HCT116 (cell line): ENCODE data around the gene SUDS3. TPM values are rescaled to one million over a fixed set of nuclear protein-coding genes. Genes with fewer than 3 reads are reported as not detected.

Source experiments
- ATAC-seq: fragments of 200-7000 bp; cut with Tn5 transposase; 2 replicates; pipeline ENCODE4 v1.9.1; 2020; ENCODE audit warnings: mild to moderate bottlenecking, moderate library complexity
- BruUV-seq: library from RNA; stranded (reverse); fragments of 400-500 nt; replicated peaks from 2 replicates; lab custom pipeline; 2021; lab: Mats Ljungman, UMichigan
- CTCF ChIA-PET: fragments of 300-600 bp; sonication (Branson Sonifier 250); formaldehyde crosslinking; loops from one replicate; lab custom pipeline; 2021; ENCODE audit warnings: antibody characterized with exemption; lab: Charles Lee
- POLR2A ChIA-PET: fragments of 300-600, 350-600 bp; sonication (Branson Sonifier 250); formaldehyde crosslinking; loops from one replicate; lab custom pipeline; 2021; ENCODE audit warnings: antibody characterized with exemption; lab: Charles Lee
- RAD21 ChIA-PET, 2 experiments: fragments of 300-600 bp; sonication (Branson Sonifier 250); formaldehyde crosslinking; loops; one replicate each; lab custom pipeline; 2023; ENCODE audit warnings: low total read pairs in 2 of 2; ENCODE audit not compliant: uncharacterized antibody in 2 of 2, unreplicated experiment in 2 of 2, low non-redundant PET in 1 of 2; lab: Charles Lee
- DNase-seq: peaks from one replicate; pipeline ENCODE4 v3.0.0-alpha.2; 2010; ENCODE audit warnings: low read depth, low spot score
- H2AFZ ChIP-seq: fragments of 200-600 bp; shearing (Covaris generic), sonication (generic); 2 replicates; pipeline ENCODE4 v1.6.1; 2017; ENCODE audit warnings: low read depth, mixed run types, mixed read lengths, antibody characterized with exemption, low read length; ENCODE audit not compliant: poor library complexity, severe bottlenecking
- H3K27ac ChIP-seq: 2 replicates; pipeline ENCODE4 v1.5.1; 2012; ENCODE audit warnings: low read depth, low read length
- H3K27me3 ChIP-seq: fragments of 200-600 bp; sonication (generic); 2 replicates; pipeline ENCODE4 v1.6.1; 2016; ENCODE audit warnings: mixed run types, low read length, mixed read lengths; ENCODE audit not compliant: insufficient read depth
- H3K36me3 ChIP-seq, 2 experiments: fragments of 200-500 bp in 1 of 2; fragments of 200-600 bp in 1 of 2; sonication (Bioruptor generic) in 1 of 2; sonication (generic) in 1 of 2; 2 replicates each; pipeline versions ENCODE4 v1.5.1 to v1.6.1; 2014 to 2016; ENCODE audit warnings: low read length in 2 of 2, inconsistent platforms in 1 of 2, mixed read lengths in 1 of 2, mixed run types in 1 of 2; ENCODE audit not compliant: insufficient read depth in 2 of 2, control insufficient read depth in 1 of 2
- H3K4me1 ChIP-seq, 2 experiments: fragments of 200-600 bp in 1 of 2; sonication (generic) in 1 of 2; 2 replicates each; pipeline versions ENCODE4 v1.5.1 to v1.6.1; 2012 to 2017; ENCODE audit warnings: low read length in 2 of 2, inconsistent platforms in 1 of 2, mild to moderate bottlenecking in 1 of 2, mixed read lengths in 1 of 2, mixed run types in 1 of 2, moderate library complexity in 1 of 2; ENCODE audit not compliant: insufficient read depth in 2 of 2, control insufficient read depth in 1 of 2
- H3K4me2 ChIP-seq: fragments of 200-600 bp; sonication (generic); 2 replicates; pipeline ENCODE4 v1.6.1; 2017; ENCODE audit warnings: mixed run types, low read length, mixed read lengths
- H3K4me3 ChIP-seq, 2 experiments: fragments of 200-600 bp in 1 of 2; sonication (generic) in 1 of 2; replicated peaks in 1 of 2; 2 replicates each; pipeline ENCODE4 v1.5.1; 2011 to 2016; ENCODE audit warnings: low read length in 2 of 2, control low read depth in 1 of 2, low read depth in 1 of 2, mild to moderate bottlenecking in 1 of 2, mixed read lengths in 1 of 2, mixed run types in 1 of 2
- H3K79me2 ChIP-seq: fragments of 200-600 bp; sonication (generic); 2 replicates; pipeline ENCODE4 v1.6.1; 2017; ENCODE audit warnings: mild to moderate bottlenecking, mixed run types, low read length, moderate library complexity, mixed read lengths; ENCODE audit not compliant: insufficient read depth
- H3K9ac ChIP-seq: fragments of 200-600 bp; sonication (generic); 2 replicates; pipeline ENCODE4 v1.6.1; 2016; ENCODE audit warnings: low read length, mixed read lengths
- H3K9me2 ChIP-seq: fragments of 200-600 bp; sonication (generic), shearing (Covaris generic); 2 replicates; pipeline ENCODE4 v1.6.1; 2017; ENCODE audit warnings: mixed run types, mild to moderate bottlenecking, moderate library complexity; ENCODE audit not compliant: insufficient read depth
- H3K9me3 ChIP-seq, 2 experiments: fragments of 200-500 bp in 1 of 2; fragments of 200-600 bp in 1 of 2; sonication (Bioruptor generic) in 1 of 2; sonication (generic) in 1 of 2; 2 replicates each; pipeline ENCODE4 v1.6.1; 2014 to 2017; ENCODE audit warnings: low read length in 2 of 2, mixed read lengths in 2 of 2, inconsistent platforms in 1 of 2, low read depth in 1 of 2, mild to moderate bottlenecking in 1 of 2, mixed run types in 1 of 2, moderate library complexity in 1 of 2; ENCODE audit not compliant: control insufficient read depth in 1 of 2, insufficient read depth in 1 of 2
- H4K20me1 ChIP-seq: fragments of 200-600 bp; sonication (generic), shearing (Covaris generic); 2 replicates; pipeline ENCODE4 v1.6.1; 2017; ENCODE audit warnings: mixed run types, mild to moderate bottlenecking, moderate library complexity; ENCODE audit not compliant: insufficient read depth
- ELF1 ChIP-seq: IDR thresholded peaks from 2 replicates; pipeline ENCODE4 v1.6.1; 2012; ENCODE audit warnings: low read depth, borderline replicate concordance
- JUND ChIP-seq: IDR thresholded peaks from 2 replicates; pipeline ENCODE4 v1.6.1; 2012
- POLR2A ChIP-seq: IDR thresholded peaks from 2 replicates; pipeline ENCODE4 v1.7.0; 2011; ENCODE audit warnings: borderline replicate concordance; ENCODE audit not compliant: insufficient read depth, insufficient read length; ENCODE audit errors: extremely low read depth
- RAD21 ChIP-seq: IDR thresholded peaks from 2 replicates; pipeline ENCODE4 v1.6.1; 2012; ENCODE audit warnings: low read depth, mild to moderate bottlenecking
- TCF7L2 ChIP-seq: IDR thresholded peaks from 2 replicates; pipeline ENCODE4 v1.7.0; 2011; ENCODE audit warnings: borderline replicate concordance, inconsistent platforms; ENCODE audit not compliant: insufficient read depth, insufficient read length; ENCODE audit errors: extremely low read depth
- ZFX ChIP-seq: fragments of 450-650 bp; IDR thresholded peaks from 2 replicates; pipeline ENCODE4 v1.6.1; 2017
- intact Hi-C: fragments of 100-400 bp; cut with micrococcal nuclease; formaldehyde crosslinking; loops from 2 replicates; pipeline ENCODE4 v1.10.0; 2022
- total RNA-seq: library from RNA; stranded (reverse); gene quantifications from one replicate; pipeline ENCODE4 v1.2.1, GENCODE V29; 2021; ENCODE audit not compliant: unreplicated experiment
- TF ChIP-seq, protein P1 (sequence below): IDR thresholded peaks from 2 replicates; pipeline ENCODE4 v1.6.1; 2012; ENCODE audit warnings: low read depth

Gene SUDS3
- total RNA-seq, 1 experiment from 2014 or later = 32.3 TPM

DNA sequence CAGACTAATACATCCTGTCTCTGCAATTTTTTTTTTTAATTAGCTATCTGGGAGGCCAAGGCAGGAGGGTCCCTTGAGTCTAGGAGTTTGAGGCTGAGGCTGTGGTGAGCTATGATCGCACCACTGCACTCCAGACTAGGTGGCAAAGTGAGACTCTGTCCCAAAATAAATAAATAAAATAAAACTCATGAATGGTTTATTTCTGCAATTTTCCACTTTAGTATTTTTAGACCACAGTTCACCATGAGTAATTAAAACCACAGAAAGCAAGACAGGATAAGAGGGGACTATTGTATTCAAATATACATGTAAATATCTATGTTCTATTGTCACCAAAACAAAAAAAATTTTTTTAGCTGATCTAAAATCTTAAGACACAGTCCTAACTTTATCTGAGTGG is 21.5 kb upstream of the SUDS3 start:
- Histone ChIP-seq H3K4me1 (peaks cover 13 to 21% of the 10 kb centered on the region in 2 experiments), H3K9me2 (no peaks in the 10 kb centered on the region), H2AFZ (no peak overlapping the region), H3K27me3 (no peaks in the 10 kb centered on the region), H3K9me3 (no peaks in the 10 kb centered on the region), H3K4me3 (no peak overlapping the region), H3K79me2 (no peaks in the 10 kb centered on the region), H3K27ac (no peak overlapping the region), H3K4me2 (no peak overlapping the region), H3K36me3 (no peaks in the 10 kb centered on the region), H4K20me1 (no peaks in the 10 kb centered on the region), H3K9ac (no peak overlapping the region)
- TF ChIP-seq TCF7L2 (no peak), ELF1 (no peak), RAD21 (no peak), POLR2A (no peak), ZFX (no peak), JUND (no peak)
- TF ChIP-seq, protein P1, sequence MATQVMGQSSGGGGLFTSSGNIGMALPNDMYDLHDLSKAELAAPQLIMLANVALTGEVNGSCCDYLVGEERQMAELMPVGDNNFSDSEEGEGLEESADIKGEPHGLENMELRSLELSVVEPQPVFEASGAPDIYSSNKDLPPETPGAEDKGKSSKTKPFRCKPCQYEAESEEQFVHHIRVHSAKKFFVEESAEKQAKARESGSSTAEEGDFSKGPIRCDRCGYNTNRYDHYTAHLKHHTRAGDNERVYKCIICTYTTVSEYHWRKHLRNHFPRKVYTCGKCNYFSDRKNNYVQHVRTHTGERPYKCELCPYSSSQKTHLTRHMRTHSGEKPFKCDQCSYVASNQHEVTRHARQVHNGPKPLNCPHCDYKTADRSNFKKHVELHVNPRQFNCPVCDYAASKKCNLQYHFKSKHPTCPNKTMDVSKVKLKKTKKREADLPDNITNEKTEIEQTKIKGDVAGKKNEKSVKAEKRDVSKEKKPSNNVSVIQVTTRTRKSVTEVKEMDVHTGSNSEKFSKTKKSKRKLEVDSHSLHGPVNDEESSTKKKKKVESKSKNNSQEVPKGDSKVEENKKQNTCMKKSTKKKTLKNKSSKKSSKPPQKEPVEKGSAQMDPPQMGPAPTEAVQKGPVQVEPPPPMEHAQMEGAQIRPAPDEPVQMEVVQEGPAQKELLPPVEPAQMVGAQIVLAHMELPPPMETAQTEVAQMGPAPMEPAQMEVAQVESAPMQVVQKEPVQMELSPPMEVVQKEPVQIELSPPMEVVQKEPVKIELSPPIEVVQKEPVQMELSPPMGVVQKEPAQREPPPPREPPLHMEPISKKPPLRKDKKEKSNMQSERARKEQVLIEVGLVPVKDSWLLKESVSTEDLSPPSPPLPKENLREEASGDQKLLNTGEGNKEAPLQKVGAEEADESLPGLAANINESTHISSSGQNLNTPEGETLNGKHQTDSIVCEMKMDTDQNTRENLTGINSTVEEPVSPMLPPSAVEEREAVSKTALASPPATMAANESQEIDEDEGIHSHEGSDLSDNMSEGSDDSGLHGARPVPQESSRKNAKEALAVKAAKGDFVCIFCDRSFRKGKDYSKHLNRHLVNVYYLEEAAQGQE = no peak
- ATAC-seq (no peak), DNase-seq (no peak)
- POLR2A ChIA-PET = no interaction called here
- CTCF ChIA-PET = interaction anchor here (1.0 kb wide), 1 partner anchor 234 kb away, joined by 3 read pairs; no protein-coding TSS in a partner anchor
- RAD21 ChIA-PET = no interaction called here
- BruUV-seq = no TSS peak
- intact Hi-C loops = no loop called here
